Uterus (tissue), 2 donors: ENCODE data around the gene NPW.

Experiments used
- POLR2A ChIP-seq, 2 donors: fragments of 450-650 bp; IDR thresholded peaks; one replicate each; pipeline ENCODE4 v1.6.1; 2016; ENCODE audit warnings: antibody characterized with exemption in 2 of 2, mild to moderate bottlenecking in 1 of 2, moderate library complexity in 1 of 2
- TF ChIP-seq, protein P1 (sequence below), 4 experiments: fragments of 200-600 bp in 2 of 4; fragments of 450-650 bp in 2 of 4; sonication (generic) in 2 of 4; IDR thresholded peaks; one replicate each; pipeline ENCODE4 v1.5.1; 2016 to 2019; ENCODE audit warnings: antibody characterized with exemption in 4 of 4, mild to moderate bottlenecking in 2 of 4, moderate library complexity in 1 of 4

DNA sequence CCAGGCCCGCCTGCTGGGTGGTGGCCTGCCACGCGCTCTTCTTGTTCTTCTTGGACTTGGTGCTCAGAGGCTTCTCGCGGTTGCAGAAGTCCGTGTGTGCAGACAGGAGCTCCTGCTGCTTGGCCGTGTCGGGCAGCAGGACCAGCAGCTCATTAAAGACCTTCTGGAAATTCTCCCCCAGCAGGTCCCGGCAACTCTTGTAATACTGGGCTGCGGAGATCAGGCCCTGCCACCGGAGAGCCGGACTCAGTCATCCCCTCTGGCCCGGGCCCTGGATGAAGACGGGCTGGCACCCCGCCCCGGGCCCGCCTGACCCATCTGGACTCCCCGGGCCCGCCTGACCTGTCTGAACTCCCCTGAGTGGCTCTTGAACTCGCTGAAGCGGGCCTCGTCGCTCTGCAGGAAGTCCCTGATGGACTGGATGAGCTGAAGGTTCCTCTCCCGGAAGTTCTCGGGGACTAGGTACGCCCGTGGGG is 21.2 kb upstream of the NPW start:
- TF ChIP-seq, protein P1, sequence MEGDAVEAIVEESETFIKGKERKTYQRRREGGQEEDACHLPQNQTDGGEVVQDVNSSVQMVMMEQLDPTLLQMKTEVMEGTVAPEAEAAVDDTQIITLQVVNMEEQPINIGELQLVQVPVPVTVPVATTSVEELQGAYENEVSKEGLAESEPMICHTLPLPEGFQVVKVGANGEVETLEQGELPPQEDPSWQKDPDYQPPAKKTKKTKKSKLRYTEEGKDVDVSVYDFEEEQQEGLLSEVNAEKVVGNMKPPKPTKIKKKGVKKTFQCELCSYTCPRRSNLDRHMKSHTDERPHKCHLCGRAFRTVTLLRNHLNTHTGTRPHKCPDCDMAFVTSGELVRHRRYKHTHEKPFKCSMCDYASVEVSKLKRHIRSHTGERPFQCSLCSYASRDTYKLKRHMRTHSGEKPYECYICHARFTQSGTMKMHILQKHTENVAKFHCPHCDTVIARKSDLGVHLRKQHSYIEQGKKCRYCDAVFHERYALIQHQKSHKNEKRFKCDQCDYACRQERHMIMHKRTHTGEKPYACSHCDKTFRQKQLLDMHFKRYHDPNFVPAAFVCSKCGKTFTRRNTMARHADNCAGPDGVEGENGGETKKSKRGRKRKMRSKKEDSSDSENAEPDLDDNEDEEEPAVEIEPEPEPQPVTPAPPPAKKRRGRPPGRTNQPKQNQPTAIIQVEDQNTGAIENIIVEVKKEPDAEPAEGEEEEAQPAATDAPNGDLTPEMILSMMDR (IDR thresholded peaks at IDR 0.05) = no peak
- TF ChIP-seq POLR2A (IDR thresholded peaks at IDR 0.05) = no peak
